Retinal pigment epithelial cell (primary cell): Measurements from ENCODE around the gene TMEM269.

Experiments
- DNase-seq: peaks from one replicate; pipeline ENCODE4 v3.0.0-alpha.2; 2010; ENCODE audit warnings: low read depth
- H3K4me3 ChIP-seq: 2 replicates; pipeline ENCODE4 v1.5.1; 2011; ENCODE audit warnings: mild to moderate bottlenecking, low read length, control low read depth, moderate library complexity
- TF ChIP-seq, protein P1 (sequence below): conservative IDR thresholded peaks from 2 replicates; pipeline ENCODE4 v1.5.1; 2011; ENCODE audit warnings: low read depth, low read length, control low read depth, inconsistent platforms

Gene TMEM269

DNA sequence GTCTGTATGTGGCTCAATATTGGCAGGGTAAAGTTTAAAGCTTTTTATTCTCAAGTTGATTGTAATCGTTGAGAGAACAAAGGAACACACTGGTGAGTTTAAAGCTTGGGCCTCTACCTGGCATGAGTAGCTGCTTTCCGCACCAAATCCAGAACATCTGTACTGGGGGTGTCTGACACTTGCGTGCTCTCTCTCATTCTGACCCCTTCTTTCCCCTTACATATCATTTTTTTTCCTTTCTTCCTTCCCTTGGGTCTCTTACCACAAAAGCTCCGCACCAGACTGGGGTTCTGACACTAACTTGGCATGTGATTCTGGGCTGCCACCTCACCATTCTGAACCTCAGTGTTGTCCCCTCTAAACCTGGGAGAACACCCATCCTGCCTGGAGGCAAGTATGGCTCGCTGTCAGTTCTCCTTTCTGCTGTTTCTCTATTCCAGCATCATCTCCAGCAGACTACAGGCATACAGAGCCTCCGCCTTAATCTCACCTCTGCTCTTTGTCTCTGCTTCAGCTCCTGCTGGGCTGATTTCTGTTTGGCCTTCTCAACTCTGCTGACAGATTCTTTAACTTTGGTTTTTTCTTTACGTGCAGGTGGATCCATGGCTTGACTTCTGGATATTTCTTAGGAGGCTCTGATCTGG is 31.3 kb downstream of the TMEM269 start:
- peak overlapping the region; percentile 77 for H3K4me3 ChIP-seq
- TF ChIP-seq, protein P1, sequence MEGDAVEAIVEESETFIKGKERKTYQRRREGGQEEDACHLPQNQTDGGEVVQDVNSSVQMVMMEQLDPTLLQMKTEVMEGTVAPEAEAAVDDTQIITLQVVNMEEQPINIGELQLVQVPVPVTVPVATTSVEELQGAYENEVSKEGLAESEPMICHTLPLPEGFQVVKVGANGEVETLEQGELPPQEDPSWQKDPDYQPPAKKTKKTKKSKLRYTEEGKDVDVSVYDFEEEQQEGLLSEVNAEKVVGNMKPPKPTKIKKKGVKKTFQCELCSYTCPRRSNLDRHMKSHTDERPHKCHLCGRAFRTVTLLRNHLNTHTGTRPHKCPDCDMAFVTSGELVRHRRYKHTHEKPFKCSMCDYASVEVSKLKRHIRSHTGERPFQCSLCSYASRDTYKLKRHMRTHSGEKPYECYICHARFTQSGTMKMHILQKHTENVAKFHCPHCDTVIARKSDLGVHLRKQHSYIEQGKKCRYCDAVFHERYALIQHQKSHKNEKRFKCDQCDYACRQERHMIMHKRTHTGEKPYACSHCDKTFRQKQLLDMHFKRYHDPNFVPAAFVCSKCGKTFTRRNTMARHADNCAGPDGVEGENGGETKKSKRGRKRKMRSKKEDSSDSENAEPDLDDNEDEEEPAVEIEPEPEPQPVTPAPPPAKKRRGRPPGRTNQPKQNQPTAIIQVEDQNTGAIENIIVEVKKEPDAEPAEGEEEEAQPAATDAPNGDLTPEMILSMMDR = no peak
- no peak for DNase-seq

DNA sequence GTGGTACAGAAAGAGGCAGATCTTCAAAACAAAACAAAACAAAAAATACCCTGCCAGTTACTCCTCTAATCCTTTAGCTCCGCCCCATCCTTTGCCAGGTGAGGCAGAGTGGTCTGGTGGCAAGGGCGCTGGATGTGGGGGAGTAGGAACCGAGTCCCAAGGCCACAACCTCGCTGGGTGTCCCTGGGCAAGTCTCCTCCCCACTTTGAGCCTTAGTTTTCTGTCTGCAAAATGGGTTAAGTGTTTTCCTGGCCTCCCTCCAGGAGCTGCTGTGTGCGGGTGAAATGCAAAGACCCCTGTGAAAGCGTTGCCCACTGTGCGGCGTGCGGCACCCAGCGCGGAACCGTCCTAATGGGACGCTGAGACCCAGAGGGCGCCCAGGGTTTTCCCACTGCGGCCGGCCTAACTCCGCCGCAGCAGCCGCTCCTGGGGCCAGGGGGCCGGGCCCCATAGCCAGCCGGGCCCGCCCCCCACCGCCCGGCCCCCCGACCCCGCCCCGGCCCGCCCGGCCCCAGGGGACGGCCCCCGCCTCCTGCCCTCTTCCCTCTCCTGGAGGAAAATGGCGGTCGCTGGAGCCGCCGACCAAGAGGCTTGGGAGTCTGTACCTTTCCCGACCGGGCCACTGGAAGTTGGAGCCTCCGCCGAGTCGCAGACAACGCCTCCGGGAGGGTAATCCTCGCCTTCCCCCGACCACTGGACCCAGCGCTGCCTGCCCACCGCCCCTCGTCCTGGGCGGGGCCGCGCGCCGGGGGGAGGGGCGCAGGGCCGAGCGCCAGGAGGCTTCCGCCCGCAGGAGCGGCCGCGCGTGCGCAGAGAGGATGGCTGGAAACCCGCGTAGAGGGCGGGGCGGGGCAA is 32.0 kb downstream of the TMEM269 start, which contains the start of the genes ERMAP and SVBP:
Gene ERMAP, plus strand, starts transcription at position 538 of the 855 bp plus-strand sequence. CDS start 13,327 bp downstream, outside the sequence.
Gene SVBP, minus strand, starts transcription at position 813 of the 855 bp plus-strand sequence. CDS start 853 bp downstream, outside the sequence.
- DNase-seq = peak; percentile 25

GRCh38 chr1:42817440-42817767 is 32.6 kb downstream of the TMEM269 start:
- DNase-seq = no peak
- peak overlapping the region; percentile 65 for H3K4me3 ChIP-seq
- TF ChIP-seq, protein P1 = no peak

More for the DNA sequence above, 32.0 kb downstream of the TMEM269 start, which contains the start of the genes ERMAP and SVBP:
- TF ChIP-seq, protein P1 = no peak
- H3K4me3 ChIP-seq = peak within 1 kb of the TSS; percentile 77

DNA sequence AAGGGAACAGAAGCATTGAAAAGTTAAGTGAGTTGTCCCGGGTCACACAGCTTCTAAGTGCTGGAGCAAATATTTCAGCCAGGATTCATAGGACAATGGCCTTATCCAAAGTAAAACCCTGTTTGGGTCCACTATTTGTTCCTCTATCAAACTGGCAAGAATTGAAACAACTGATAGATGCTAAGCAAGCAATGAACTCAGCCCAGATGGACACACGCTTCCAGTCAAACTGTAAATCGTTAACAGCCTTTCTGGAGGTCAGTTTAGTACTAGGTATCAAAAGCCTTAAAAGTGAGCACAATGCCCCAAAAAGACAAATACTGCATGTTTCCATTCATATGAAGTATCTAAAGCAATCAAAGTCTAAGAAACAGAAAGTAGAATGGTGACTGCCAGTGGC is 33.2 kb downstream of the TMEM269 start:
- H3K4me3 ChIP-seq = no peak overlapping the region
- TF ChIP-seq, protein P1 = no peak
- no peak for DNase-seq

- H3K4me3 ChIP-seq = no peak overlapping the region
- no peak for DNase-seq
- TF ChIP-seq, protein P1 = no peak
Measured at GRCh38 chr1:42820813-42821212, 36.0 kb downstream of the TMEM269 start.

DNA sequence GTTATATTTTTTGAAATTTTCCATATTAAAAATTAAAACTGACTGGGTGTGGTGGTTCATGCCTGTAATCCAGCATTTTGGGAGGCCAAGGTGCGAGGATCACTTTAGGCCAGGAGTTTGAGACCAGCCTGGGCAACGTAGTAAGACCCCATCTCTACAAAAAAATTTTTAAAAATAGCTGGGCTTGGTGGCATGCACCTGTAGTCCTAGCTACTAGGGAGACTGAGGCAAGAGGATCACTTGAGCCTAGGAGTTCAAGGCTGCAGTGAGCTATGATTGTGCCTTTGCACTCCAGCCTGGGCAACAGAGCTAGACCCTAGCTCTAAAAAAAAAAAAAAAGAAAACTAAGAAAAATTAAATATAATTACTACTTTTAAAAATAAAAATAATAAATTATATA is 36.9 kb downstream of the TMEM269 start:
- DNase-seq = no peak
- TF ChIP-seq, protein P1 = no peak

More for the DNA sequence above, 36.9 kb downstream of the TMEM269 start:
- H3K4me3 ChIP-seq = no peak overlapping the region
